ENCODE data around the gene CTU1. TPM values are rescaled to one million over a fixed set of nuclear protein-coding genes. Genes with fewer than 3 reads are reported as not detected.

Gene CTU1
- 14.5 and 18.1 TPM in 2 replicates for total RNA-seq

DNA sequence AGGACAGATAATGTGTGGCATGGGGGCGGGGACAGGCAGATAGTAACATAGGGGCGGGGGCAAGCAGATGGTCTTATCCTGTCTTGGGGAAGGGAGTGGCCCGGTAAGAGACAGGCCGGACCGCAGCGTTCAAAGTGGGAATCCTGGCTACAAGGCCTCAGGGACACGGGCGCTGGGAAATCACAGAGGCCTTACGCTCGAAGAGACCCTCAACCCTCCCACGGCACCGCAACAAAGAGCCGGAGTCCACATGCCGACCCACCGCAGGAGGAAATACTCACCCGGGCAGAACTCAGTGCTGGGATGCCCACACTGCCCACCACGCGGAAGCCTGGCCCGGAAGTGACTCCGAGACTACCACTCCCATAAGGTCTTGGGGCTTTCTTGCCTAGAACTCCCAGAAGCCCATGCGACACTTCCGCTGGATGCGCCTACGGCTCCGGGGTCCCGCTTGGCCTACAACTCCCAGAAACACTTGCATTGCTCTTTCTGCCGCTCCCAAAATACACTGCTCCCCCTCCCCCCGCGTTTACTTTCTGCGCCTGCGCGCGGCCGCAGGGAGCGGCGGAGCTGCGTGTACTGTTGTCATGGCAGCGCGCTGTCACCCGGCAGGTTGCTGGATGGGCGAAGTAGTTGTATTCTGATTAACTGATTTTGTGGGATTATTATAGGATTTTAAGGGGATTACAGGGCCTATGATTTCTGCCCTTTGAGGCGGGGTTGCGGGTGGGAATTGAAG, at the start of gene CTU1:
TSS of gene CTU1 (minus strand) at position 344 of the 739 bp plus-strand sequence. CDS start 3,840 bp downstream, outside the sequence.

DNA sequence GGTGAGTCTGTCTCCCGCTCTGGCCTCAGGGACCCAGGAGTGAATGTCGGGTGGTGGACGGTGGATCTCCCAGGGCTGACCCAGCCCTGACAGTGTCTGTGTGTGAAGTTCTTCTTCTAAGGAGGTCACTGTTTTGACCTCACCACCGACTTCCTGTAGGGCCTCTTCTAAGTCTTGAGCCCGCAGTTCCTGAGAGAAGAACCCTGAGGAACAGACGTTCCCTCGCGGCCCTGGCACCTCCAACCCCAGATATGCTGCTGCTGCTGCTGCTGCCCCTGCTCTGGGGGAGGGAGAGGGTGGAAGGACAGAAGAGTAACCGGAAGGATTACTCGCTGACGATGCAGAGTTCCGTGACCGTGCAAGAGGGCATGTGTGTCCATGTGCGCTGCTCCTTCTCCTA, 33.9 kb upstream of the CTU1 start, which contains the start of gene SIGLEC7:
TSS of gene SIGLEC7 (plus strand) at position 183 of the 400 bp plus-strand sequence. CDS start at position 252, 69 bp downstream.

DNA sequence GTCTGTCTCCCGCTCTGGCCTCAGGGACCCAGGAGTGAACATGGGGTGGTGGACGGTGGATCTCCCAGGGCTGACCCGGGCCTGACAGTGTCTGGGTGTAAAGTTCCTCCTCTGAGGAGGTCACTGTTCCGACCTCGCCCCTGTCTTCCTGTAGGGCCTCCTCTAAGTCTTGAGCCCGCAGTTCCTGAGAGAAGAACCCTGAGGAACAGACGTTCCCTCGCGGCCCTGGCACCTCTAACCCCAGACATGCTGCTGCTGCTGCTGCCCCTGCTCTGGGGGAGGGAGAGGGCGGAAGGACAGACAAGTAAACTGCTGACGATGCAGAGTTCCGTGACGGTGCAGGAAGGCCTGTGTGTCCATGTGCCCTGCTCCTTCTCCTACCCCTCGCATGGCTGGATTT, 16.5 kb upstream of the CTU1 start, which contains the start of gene SIGLEC9:
TSS of gene SIGLEC9 (plus strand) at position 178 of the 400 bp plus-strand sequence. CDS start at position 247, 69 bp downstream.

DNA sequence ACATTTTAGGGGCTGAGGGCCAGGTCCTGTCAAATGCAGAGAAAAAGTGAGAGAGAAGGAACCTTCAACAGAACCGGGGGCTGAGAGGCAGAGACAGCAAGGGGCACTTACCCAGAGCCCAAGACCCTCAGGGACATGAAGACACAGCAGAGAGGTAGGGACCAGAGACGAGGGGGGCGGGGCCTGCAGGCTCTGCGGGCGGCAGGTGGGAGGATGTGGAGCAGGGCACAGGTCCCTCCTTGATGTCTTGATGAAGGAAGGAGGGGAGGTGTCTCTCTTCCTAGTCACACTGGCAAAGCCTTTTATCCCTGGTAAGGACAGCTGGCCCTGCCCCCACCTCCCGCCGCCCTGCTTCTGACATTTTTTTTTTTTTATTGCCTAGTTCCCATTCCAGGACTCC, 25.6 kb downstream of the CTU1 start, which contains the start of gene KLK14:
TSS of gene KLK14 (minus strand) at position 277 of the 400 bp plus-strand sequence. CDS start at position 4, 273 bp downstream.

DNA sequence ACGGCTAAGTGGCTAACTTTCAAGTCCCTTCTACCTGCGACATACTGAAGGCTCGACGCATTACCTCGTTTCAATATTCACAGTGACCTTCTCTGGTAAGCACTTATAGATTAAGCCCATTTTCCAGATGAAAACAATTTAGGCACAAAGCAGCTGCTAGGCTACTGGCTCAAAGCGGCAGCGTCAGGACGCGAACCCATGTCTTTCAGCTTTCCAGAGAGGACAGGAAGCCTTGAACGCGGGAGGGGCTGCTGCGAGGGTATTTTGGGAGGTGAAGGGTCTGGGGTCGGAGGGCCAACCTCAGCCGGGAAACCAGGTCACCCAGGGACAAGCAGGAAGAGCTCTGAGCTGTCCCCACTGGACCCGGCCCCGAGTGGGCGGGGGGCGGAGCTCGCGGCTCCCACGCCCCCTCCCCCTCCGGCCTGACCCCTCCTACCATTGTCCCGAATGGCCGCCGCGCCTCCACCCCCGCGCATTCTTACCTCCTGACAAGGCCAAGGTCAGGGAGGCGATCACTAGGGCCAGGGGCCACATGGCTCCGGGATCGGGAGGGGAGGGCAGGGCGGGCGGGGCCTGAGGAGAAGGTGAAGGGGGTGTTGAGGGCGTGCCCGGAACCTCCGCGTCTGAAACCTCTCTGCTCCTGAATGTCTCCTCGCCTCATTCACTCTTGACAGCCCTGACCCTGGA, 43.5 kb downstream of the CTU1 start, which contains the start of gene KLK13:
TSS of gene KLK13 (minus strand) at position 559 of the 687 bp plus-strand sequence. CDS start at position 534, 25 bp downstream.

Other genes starting within 250 kb of the CTU1 start
- gene KLK2, start 235.0 kb downstream of the CTU1 start, total RNA-seq, result not detected in 2 replicates
- gene KLK4, start 197.0 kb downstream of the CTU1 start, total RNA-seq, result not detected in 2 replicates
- 41.5 and 42.7 TPM in 2 replicates for gene KLK5, start 155.4 kb downstream of the CTU1 start, total RNA-seq
- 2.2 and 2.8 TPM in 2 replicates for gene KLK6, start 138.8 kb downstream of the CTU1 start, total RNA-seq
- gene KLK7, start 124.5 kb downstream of the CTU1 start, total RNA-seq, result 60.4 and 65.1 TPM in 2 replicates
- 56.3 and 78.2 TPM in 2 replicates for gene KLK8, start 106.8 kb downstream of the CTU1 start, total RNA-seq
- 183 and 202 TPM in 2 replicates for gene KLK10, start 88.7 kb downstream of the CTU1 start, total RNA-seq
- 42.9 and 68.4 TPM in 2 replicates for gene KLK11, start 81.8 kb downstream of the CTU1 start, total RNA-seq
- 30.3 and 33.1 TPM in 2 replicates for gene KLK12, start 73.4 kb downstream of the CTU1 start, total RNA-seq
- gene KLK13, start 43.3 kb downstream of the CTU1 start, total RNA-seq, result 1.3 and 1.5 TPM in 2 replicates
- not detected in 2 replicates for gene KLK14, start 25.5 kb downstream of the CTU1 start, total RNA-seq
- gene SIGLEC9, start 16.5 kb upstream of the CTU1 start, total RNA-seq, result not detected in 2 replicates
- gene SIGLEC7, start 33.9 kb upstream of the CTU1 start, total RNA-seq, result not detected in 2 replicates
- not detected in 2 replicates for gene CD33, start 116.7 kb upstream of the CTU1 start, total RNA-seq
- not detected in 2 replicates for gene SIGLECL1, start 142.7 kb upstream of the CTU1 start, total RNA-seq
- not detected in 2 replicates for gene IGLON5, start 203.2 kb upstream of the CTU1 start, total RNA-seq
- 6.3 and 6.6 TPM in 2 replicates for gene VSIG10L, start 233.7 kb upstream of the CTU1 start, total RNA-seq

Data from airway epithelial cell (primary cell).